K562 (cell line): Measurements from ENCODE around the gene FAM131C. TPM values are rescaled to one million over a fixed set of nuclear protein-coding genes. Genes with fewer than 3 reads are reported as not detected.

ENCODE experiments used
- CBFB ChIP-seq: sonication (generic); formaldehyde crosslinking; IDR thresholded peaks from 2 replicates; pipeline ENCODE4 v1.4.0; 2020; ENCODE audit warnings: mild to moderate bottlenecking, missing genetic modification reagents
- CCAR2 ChIP-seq: fragments of 200-400 bp; formaldehyde crosslinking; IDR thresholded peaks from 2 replicates; pipeline ENCODE4 v1.6.1; 2017; ENCODE audit warnings: mild to moderate bottlenecking, low read depth, low read length
- CCNT2 ChIP-seq: IDR thresholded peaks from 2 replicates; pipeline ENCODE4 v1.6.1; 2011; ENCODE audit warnings: borderline replicate concordance, low read depth, mild to moderate bottlenecking, moderate library complexity, mixed read lengths, low read length; ENCODE audit not compliant: insufficient read length; ENCODE audit errors: extremely low read depth
- CHD1 ChIP-seq: fragments of 200-600 bp; sonication (generic); IDR thresholded peaks from one replicate; pipeline ENCODE4 v1.6.1; 2012; ENCODE audit warnings: mild to moderate bottlenecking, moderate library complexity, low read length, inconsistent platforms
- CHD4 ChIP-seq: fragments of 200-600 bp; sonication (generic); IDR thresholded peaks from 3 replicates; pipeline ENCODE4 v1.6.1; 2012; ENCODE audit warnings: low read depth, mild to moderate bottlenecking, mixed read lengths, low read length, inconsistent platforms; ENCODE audit not compliant: insufficient read depth, insufficient replicate concordance, poor library complexity, severe bottlenecking
- DEAF1 ChIP-seq: fragments of 450-650 bp; formaldehyde crosslinking; IDR thresholded peaks from 2 replicates; pipeline ENCODE4 v1.4.0; 2020; ENCODE audit warnings: mild to moderate bottlenecking, moderate library complexity
- DNMT1 ChIP-seq: fragments of 450-650 bp; IDR thresholded peaks from 2 replicates; pipeline ENCODE4 v1.6.1; 2016; ENCODE audit warnings: antibody characterized with exemption, mild to moderate bottlenecking
- FOSL1 ChIP-seq: fragments of 200-800 bp; sonication (Bioruptor generic); conservative IDR thresholded peaks from 2 replicates; pipeline ENCODE4 v1.6.1; 2016; ENCODE audit warnings: missing genetic modification characterization, missing compliant biosample characterization
- HDAC2 ChIP-seq: fragments of 450-650 bp; IDR thresholded peaks from 2 replicates; pipeline ENCODE4 v1.6.1; 2016; ENCODE audit warnings: mild to moderate bottlenecking
- HEY1 ChIP-seq: fragments of 250-450 bp; sonication (Bioruptor Pico); IDR thresholded peaks from 2 replicates; pipeline ENCODE4 v1.5.0; 2020; ENCODE audit warnings: mild to moderate bottlenecking, moderate library complexity, borderline replicate concordance
- HSF4 ChIP-seq: fragments of 250-450 bp; sonication (Bioruptor Pico); IDR thresholded peaks from 2 replicates; pipeline ENCODE4 v2.1.2; 2022; ENCODE audit warnings: mild to moderate bottlenecking, moderate library complexity, borderline replicate concordance
- KLF10 ChIP-seq: fragments of 250-450 bp; sonication (Bioruptor Pico); IDR thresholded peaks from 2 replicates; pipeline ENCODE4 v1.6.1; 2021; ENCODE audit warnings: matching md5 sums
- KLF6 ChIP-seq: fragments of 250-450 bp; sonication (Bioruptor Pico); IDR thresholded peaks from 2 replicates; pipeline ENCODE4 v1.4.0; 2020; ENCODE audit warnings: mild to moderate bottlenecking, moderate library complexity, borderline replicate concordance
- MCM2 ChIP-seq: fragments of 450-650 bp; IDR thresholded peaks from 2 replicates; pipeline ENCODE4 v1.6.1; 2017; ENCODE audit warnings: low read depth, mild to moderate bottlenecking
- MED1 ChIP-seq: sonication (generic); formaldehyde crosslinking; IDR thresholded peaks from 2 replicates; pipeline ENCODE4 v1.8.1; 2023; ENCODE audit warnings: missing genetic modification reagents, borderline replicate concordance
- NFATC3 ChIP-seq: fragments of 450-650 bp; IDR thresholded peaks from 2 replicates; pipeline ENCODE4 v1.6.1; 2017; ENCODE audit warnings: mild to moderate bottlenecking
- POLR2H ChIP-seq: IDR thresholded peaks from 2 replicates; pipeline ENCODE4 v1.6.1; 2016; ENCODE audit warnings: missing genetic modification characterization, low read depth, mild to moderate bottlenecking, control low read depth, missing compliant biosample characterization, moderate library complexity
- RBM15 ChIP-seq: fragments of 200-400 bp; formaldehyde crosslinking; IDR thresholded peaks from 2 replicates; pipeline ENCODE4 v1.6.1; 2018; ENCODE audit warnings: mild to moderate bottlenecking, low read length, moderate library complexity; ENCODE audit not compliant: insufficient read depth
- RBM25 ChIP-seq: fragments of 200-400 bp; formaldehyde crosslinking; IDR thresholded peaks from 2 replicates; pipeline ENCODE4 v1.6.1; 2018; ENCODE audit warnings: low read length, low read depth, moderate library complexity; ENCODE audit not compliant: severe bottlenecking
- RCOR1 ChIP-seq, 2 experiments: IDR thresholded peaks; 2 replicates each; pipeline ENCODE4 v1.6.1; 2012; ENCODE audit warnings: low read depth in 2 of 2, low read length in 2 of 2, borderline replicate concordance in 1 of 2, improper control_type of control experiment in 1 of 2
- SMARCA5 ChIP-seq: fragments of 450-650 bp; IDR thresholded peaks from 2 replicates; pipeline ENCODE4 v1.6.1; 2016
- SNAPC5 ChIP-seq: fragments of 250-450 bp; sonication (Bioruptor Pico); IDR thresholded peaks from 2 replicates; pipeline ENCODE4 v1.8.0; 2021; ENCODE audit warnings: moderate library complexity, mild to moderate bottlenecking, inconsistent platforms
- ZBTB7A ChIP-seq: IDR thresholded peaks from 2 replicates; pipeline ENCODE4 v1.6.1; 2011; ENCODE audit warnings: low read depth, mild to moderate bottlenecking, low read length, moderate library complexity, borderline replicate concordance; ENCODE audit not compliant: control insufficient read depth
- ZNF134 ChIP-seq: fragments of 250-450 bp; sonication (Bioruptor Pico); conservative IDR thresholded peaks from 2 replicates; pipeline ENCODE4 v1.4.0; 2020
- ZNF512 ChIP-seq: IDR thresholded peaks from 2 replicates; pipeline ENCODE4 v1.6.1; 2016; ENCODE audit warnings: missing genetic modification characterization, missing compliant biosample characterization
- ZNF589 ChIP-seq: fragments of 200-800 bp; sonication (Bioruptor generic); IDR thresholded peaks from 2 replicates; pipeline ENCODE4 v1.6.1; 2016; ENCODE audit warnings: low read depth, missing genetic modification characterization, missing compliant biosample characterization
- polyA plus RNA-seq, 8 experiments: library from polyadenylated mRNA; depleted of rRNA in 4 of 8; stranded (reverse) in 5 of 8; unstranded in 3 of 8; fragments of >200 nt; fragmentation: Nextera tagmentation in 2 of 8; fragmentation: Illumina TruSeq in 1 of 8; extraction: Ambion mirVana in 2 of 8; extraction: Trizol in 1 of 8; gene quantifications; 2 replicates each; pipeline versions ENCODE4 v1.2.1 to v1.2.3, GENCODE V29; 2011 to 2014; ENCODE audit warnings: inconsistent platforms in 1 of 8, missing spikeins in 1 of 8
- total RNA-seq, 7 experiments: library from RNA; depleted of rRNA in 6 of 7; stranded (reverse); fragments of >200 nt in 6 of 7; fragmentation: Illumina TruSeq in 2 of 7; extraction: Trizol in 2 of 7; gene quantifications; 2 replicates each; pipeline versions ENCODE4 v1.2.1 to v1.2.3, GENCODE V29; 2011 to 2021; ENCODE audit warnings: low replicate concordance in 1 of 7
- TF ChIP-seq, protein P1 (sequence below): IDR thresholded peaks from 2 replicates; pipeline ENCODE4 v1.6.1; 2011; ENCODE audit not compliant: insufficient read length; ENCODE audit errors: extremely low read depth

The FAM131C gene
- total and polyA plus RNA-seq, 9 of the 15 experiments (the other 6 are each of a cell fraction or from before 2014, with no cell fraction given), result 0.10 to 0.29 (median 0.16) TPM; not detected in 6

GRCh38 chr1:16051039-16051438 is 22.4 kb downstream of the FAM131C start (continued):
- TF ChIP-seq CHD1 (no peak), SNAPC5 (no peak), RCOR1 (IDR thresholded peaks at IDR 0.05; ENCODE audit: borderline replicate concordance in 1 of 2, low read depth in 2 of 2, low read length in 2 of 2) (peak in 1 of 2 experiments; percentile 63; a peak in 1 of 4 replicates), ZNF589 (CRISPR knock-in tag) (no peak), NFATC3 (no peak), HDAC2 (peak; percentile 48; the same call in 1 of the 2 replicates), POLR2H (tag) (no peak), RBM15 (no peak), ZBTB7A (peak; percentile 29; the same call in 1 of the 2 replicates), CCNT2 (no peak), ZNF512 (tag) (no peak), DNMT1 (no peak), HEY1 (CRISPR knock-in tag) (no peak), HSF4 (CRISPR knock-in tag) (no peak), DEAF1 (CRISPR knock-in tag) (no peak), ZNF134 (CRISPR knock-in tag) (no peak), SMARCA5 (peak; percentile 88), MCM2 (no peak), MED1 (no peak), CBFB (CRISPR knock-in tag) (no peak), FOSL1 (tag) (no peak), CHD4 (no peak), KLF6 (no peak), KLF10 (no peak), RBM25 (peak; percentile 92), CCAR2 (no peak)
- TF ChIP-seq, protein P1, sequence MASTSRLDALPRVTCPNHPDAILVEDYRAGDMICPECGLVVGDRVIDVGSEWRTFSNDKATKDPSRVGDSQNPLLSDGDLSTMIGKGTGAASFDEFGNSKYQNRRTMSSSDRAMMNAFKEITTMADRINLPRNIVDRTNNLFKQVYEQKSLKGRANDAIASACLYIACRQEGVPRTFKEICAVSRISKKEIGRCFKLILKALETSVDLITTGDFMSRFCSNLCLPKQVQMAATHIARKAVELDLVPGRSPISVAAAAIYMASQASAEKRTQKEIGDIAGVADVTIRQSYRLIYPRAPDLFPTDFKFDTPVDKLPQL, result no peak
